ENCODE results near the gene APLP1.
"Not testable (repeated sequence)": the region's sequence is repeated elsewhere in the genome, so short reads cannot be mapped to it uniquely, and the experiment has no call there.

APLP1 gene

DNA sequence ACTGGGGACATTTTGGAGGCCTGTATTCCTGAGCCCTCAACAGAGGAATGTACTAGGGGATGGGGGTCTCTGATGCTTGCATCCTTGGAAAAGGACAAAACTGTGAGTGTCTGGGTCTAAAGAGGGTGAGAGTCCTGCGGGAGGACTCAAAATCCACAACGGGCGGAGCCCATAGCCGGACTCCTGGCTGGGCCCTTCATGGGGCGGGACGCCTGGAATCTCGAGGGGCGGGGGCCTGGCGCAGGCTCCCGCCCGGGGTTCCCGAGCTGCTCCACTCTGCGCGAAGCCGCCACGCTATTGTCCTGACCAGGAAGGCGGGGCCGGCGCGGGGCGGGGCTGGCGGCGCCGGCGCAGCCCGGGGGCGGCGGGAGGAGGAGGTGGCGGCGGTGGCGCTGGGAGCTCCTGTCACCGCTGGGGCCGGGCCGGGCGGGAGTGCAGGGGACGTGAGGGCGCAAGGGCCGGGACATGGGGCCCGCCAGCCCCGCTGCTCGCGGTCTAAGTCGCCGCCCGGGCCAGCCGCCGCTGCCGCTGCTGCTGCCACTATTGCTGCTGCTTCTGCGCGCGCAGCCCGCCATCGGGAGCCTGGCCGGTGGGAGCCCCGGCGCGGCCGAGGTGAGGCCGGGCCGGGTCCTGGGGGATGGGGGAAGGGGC, at the start of gene APLP1:
Gene APLP1, plus strand, starts transcription at position 403 of the 651 bp plus-strand sequence. Its CDS starts 63 bp downstream, at position 466.
- peak; percentile 91 for DNase-seq (ENCODE audit: low spot score)

DNA sequence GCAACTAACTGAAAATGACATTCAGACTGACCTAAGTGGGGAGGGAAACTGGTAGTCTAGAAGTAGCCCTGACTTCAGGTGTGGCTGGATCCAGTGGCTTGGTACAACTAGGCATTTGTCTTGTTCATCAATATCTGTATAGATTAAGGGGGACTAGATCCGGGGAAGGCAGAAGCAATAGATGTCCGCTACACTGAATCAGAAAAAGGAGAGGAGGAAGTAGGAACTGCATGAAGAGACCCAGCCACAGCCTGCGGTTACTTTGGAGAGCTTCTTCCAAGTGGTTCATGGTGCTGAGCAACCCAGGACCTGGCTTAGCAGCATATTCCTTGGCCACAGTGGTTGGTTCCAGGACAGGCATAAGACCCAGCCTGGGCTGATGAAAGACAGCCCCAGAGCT, 45.8 kb upstream of the APLP1 start:
- no peak for DNase-seq (ENCODE audit: low spot score)

DNA sequence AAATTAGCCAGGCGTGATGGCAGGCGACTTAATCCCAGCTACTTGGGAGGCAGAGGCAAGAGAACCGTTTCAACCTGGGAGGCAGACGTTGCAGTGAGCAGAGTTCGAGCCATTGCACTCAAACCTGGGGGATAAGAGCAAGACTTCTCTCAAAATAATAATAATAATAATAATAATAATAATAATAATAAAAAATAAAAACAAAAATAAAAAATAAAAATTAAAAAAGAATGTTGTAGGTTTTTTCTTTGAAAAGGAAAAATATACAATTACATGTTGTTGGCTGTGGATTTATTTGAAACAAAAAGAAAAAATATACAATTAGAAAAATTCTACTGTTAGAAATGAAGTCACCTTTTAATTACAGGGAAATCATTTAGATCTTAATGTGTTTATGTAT, 44.2 kb upstream of the APLP1 start:
- DNase-seq (ENCODE audit: low spot score): no peak

- no peak for DNase-seq (ENCODE audit: low spot score)
Observed at GRCh38 chr19:35828692-35829301, 39.6 kb upstream of the APLP1 start.

DNA sequence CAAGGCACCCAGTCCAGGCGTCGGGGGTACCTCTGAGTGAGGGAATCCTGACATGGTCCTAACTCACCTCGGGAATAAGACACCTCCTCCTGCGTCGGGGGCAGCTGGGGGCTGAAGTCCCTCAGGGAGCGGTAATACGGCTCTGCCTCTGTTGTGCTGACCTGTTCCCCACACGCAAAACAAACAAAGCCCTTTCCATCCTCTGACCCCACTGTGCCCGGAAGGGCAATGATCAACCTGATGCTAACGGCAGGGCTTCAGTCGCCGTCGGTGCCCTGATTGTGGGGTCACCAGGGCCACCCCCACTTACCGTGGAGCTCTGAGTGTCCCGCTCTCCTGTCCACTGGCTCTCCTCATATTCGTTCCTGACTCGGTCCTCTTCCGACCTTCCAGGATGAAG, 37.4 kb upstream of the APLP1 start:
- DNase-seq (ENCODE audit: low spot score): no peak

DNA sequence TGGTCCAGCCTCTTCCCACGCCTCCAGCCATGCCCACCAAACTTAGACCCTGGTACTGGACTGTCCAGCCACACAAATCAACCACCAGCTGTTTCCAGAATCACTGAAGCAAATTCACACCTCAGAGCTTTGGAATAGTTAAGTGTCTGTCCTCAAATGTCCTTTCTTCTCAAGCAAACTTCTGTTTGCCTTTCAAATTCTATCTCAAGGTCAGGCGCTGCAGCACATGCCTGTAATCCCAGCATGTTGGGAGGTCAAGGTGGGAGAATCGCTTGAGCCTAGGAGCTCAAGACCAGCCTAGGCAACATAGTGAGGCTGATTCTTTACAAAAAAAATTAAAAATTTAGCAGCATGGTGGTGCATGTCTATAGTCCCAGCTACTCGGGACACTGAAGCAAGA, 36.3 kb upstream of the APLP1 start:
- no peak for DNase-seq (ENCODE audit: low spot score)

DNA sequence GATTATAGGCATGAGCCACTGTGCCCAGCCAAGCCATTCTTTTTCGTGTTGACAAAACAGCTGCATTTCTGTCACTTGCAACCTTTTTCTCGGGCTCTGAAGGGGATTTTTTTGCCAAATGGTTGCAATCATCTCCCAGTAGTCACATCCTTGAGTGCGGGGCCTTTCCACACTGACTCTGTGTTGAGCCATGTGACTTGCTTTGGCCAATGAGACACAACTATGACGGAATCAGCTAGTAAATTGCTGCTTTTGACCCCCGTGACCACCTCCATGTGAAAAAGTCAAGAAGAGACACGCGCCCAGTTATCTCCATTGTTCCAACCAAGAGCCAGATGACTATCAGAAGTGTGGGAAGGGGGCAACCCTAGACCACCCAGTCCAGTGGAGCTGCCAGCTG, 34.4 kb upstream of the APLP1 start:
- no peak for DNase-seq (ENCODE audit: low spot score)

GRCh38 chr19:35836096-35836495, 32.3 kb upstream of the APLP1 start:
- not testable (repeated sequence) for DNase-seq (ENCODE audit: low spot score)

GRCh38 chr19:35841961-35842595, 26.3 kb upstream of the APLP1 start:
- DNase-seq (ENCODE audit: low spot score): no peak

DNA sequence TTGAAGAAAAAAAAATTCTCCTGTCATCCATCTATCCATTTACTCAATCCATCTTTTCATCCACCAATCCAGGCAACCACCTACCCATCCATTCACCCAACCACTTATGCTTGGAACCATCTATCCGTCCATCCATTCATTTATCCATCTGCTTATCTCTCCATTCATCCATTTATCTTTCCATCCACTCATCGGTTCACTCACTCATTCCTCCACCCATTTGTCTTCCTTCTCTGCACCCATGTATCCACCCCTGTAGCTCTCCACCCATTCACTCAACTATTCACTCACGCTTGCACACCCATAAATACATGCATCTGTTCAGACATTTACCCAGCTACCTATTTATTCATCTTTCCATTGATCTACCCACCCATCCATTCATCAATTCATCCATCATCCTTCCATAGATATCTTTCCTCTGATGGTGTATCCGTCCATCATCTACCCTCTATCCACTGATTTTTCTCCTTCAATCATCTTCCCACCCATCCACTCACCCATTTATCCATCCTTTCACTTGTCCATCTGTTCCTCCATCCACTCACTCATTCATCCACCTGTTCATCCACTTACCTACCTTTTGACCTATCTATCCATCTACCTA, 25.6 kb upstream of the APLP1 start:
- no peak for DNase-seq (ENCODE audit: low spot score)

- peak; percentile 43 for DNase-seq (ENCODE audit: low spot score)
Observed at GRCh38 chr19:35843676-35844481, 24.5 kb upstream of the APLP1 start.

GRCh38 chr19:35844482-35845214, 23.7 kb upstream of the APLP1 start:
- DNase-seq (ENCODE audit: low spot score): no peak

DNA sequence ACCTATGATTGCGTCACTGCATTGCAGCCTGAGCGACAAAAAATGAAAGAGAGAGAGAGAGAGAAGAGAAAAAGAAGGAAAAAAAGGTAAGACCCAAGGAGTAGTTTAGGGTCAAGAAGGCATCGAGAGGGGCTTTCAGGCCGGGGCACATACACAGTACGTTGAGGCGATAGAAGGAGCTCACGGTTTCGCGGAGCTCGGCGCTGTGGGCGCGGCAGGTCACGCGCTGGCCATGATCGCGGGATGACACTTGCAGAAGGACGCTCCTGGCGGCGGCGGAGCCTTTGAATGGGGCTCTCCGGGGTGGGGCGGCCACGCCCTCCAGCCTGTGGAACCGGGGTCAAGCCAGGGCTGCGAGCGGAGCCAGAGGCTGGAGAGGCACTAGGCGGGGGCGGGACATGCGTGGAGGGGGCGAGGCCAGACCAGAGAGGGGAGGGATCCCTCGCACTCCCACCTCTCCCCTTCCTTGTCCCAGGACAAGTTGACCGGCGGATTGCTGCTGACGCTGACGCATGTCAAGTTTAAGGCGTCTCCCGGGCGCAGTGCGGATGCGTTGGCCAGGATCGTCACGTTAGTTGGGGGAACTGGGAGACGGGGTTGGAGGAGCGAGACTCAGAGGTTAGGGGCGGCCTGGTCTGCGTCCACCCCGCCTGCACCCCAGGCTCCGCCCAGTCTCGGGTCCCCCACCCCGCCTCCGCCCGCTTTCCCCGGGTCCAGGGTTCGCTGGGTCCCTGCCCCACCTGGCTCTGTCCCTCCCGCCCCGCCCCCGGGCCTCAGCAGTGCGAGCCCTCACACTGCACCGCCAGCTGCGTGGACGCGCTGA, 22.9 kb upstream of the APLP1 start:
- peak; percentile 56 for DNase-seq (ENCODE audit: low spot score)

- peak; percentile 52 for DNase-seq (ENCODE audit: low spot score)
Observed at GRCh38 chr19:35846038-35846668, 22.2 kb upstream of the APLP1 start.

GRCh38 chr19:35847911-35848310, 20.5 kb upstream of the APLP1 start:
- no peak for DNase-seq (ENCODE audit: low spot score)

- DNase-seq (ENCODE audit: low spot score): no peak
Observed at GRCh38 chr19:35848486-35848885, 19.9 kb upstream of the APLP1 start.

- no peak for DNase-seq (ENCODE audit: low spot score)
Observed at GRCh38 chr19:35848919-35849505, 19.4 kb upstream of the APLP1 start.

DNA sequence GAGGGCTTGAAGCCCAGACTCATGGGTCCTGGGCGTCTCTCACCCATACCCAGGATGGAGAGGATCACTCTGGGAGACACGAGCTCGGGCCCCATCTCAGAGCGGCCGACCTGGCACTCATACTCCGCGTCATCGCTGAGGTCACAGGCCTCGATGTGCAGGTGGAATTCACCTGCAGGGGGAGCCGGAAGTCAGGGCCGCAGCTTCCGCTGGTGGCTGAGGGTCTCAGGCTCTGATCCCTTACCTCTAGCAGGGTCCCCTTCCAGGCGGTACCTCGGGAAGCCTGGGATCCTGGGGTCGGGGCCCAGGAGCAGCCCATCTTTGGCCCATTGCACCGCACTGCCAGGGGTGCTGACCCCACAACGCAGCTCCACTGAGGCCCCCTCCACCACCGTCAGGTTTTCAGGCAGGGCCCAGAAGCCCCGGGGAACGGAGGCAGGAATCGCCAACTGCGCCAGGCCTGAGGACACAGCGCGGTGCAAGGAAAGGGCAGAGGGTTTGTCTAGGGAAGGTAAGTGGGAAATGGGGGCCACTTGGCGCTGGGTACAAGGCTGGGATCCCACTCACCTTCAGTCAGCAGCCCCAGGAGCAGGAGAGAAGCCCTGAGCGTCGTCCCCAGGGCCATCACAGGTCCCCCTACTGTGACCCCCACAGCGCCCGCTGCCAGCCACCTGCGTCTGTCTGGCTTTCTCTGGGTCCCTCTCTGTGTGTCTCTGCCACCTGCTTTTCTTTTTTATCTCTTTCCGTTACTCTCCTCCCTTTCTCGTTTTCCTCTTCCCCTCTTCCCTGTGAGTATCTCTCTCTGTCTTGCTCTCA, 17.0 kb upstream of the APLP1 start:
- peak; percentile 64 for DNase-seq (ENCODE audit: low spot score)

Data from D341Med (cell line).